Activated T-cell treated with anti-CD3 and anti-CD28 coated beads for 48 hours (primary cell): ENCODE results near the gene TBC1D23.
"Not testable (repeated sequence)": the region's sequence is repeated elsewhere in the genome, so short reads cannot be mapped to it uniquely, and the experiment has no call there.

Experiments used
- DNase-seq: peaks from one replicate; pipeline ENCODE4 v3.0.0-alpha.2; 2020; ENCODE audit warnings: low read depth

Gene TBC1D23

GRCh38 chr3:100256731-100257151 lies 4.1 kb upstream of the TBC1D23 start:
- DNase-seq, result no peak

- no peak for DNase-seq
Measured at GRCh38 chr3:100257586-100257985, 3.2 kb upstream of the TBC1D23 start.

GRCh38 chr3:100260081-100260684 lies 609 bp upstream of the TBC1D23 start:
- DNase-seq, result no peak

- DNase-seq, result no peak
Measured at GRCh38 chr3:100261485-100261903, 702 bp downstream of the TBC1D23 start.

- DNase-seq, result not testable (repeated sequence)
Measured at GRCh38 chr3:100262925-100263324, 2.1 kb downstream of the TBC1D23 start.

- no peak for DNase-seq
Measured at GRCh38 chr3:100263583-100263982, 2.8 kb downstream of the TBC1D23 start.

- DNase-seq, result no peak
Measured at GRCh38 chr3:100264242-100264641, 3.5 kb downstream of the TBC1D23 start.

- no peak for DNase-seq
Measured at GRCh38 chr3:100265016-100265415, 4.2 kb downstream of the TBC1D23 start.

- no peak for DNase-seq
Measured at GRCh38 chr3:100266531-100266930, 5.7 kb downstream of the TBC1D23 start.

GRCh38 chr3:100268156-100268555 lies 7.4 kb downstream of the TBC1D23 start:
- no peak for DNase-seq

GRCh38 chr3:100269001-100269400 lies 8.2 kb downstream of the TBC1D23 start:
- no peak for DNase-seq

- no peak for DNase-seq
Measured at GRCh38 chr3:100269410-100270214, 8.8 kb downstream of the TBC1D23 start.

GRCh38 chr3:100270215-100270583 lies 9.4 kb downstream of the TBC1D23 start:
- no peak for DNase-seq

- no peak for DNase-seq
Measured at GRCh38 chr3:100271522-100271921, 10.7 kb downstream of the TBC1D23 start.

- DNase-seq, result not testable (repeated sequence)
Measured at GRCh38 chr3:100272797-100273611, 12.2 kb downstream of the TBC1D23 start.

- no peak for DNase-seq
Measured at GRCh38 chr3:100274361-100274760, 13.6 kb downstream of the TBC1D23 start.

GRCh38 chr3:100277255-100277800 lies 16.5 kb downstream of the TBC1D23 start:
- DNase-seq, result no peak

- DNase-seq, result no peak
Measured at GRCh38 chr3:100278910-100279309, 18.1 kb downstream of the TBC1D23 start.

- no peak for DNase-seq
Measured at GRCh38 chr3:100288288-100288894, 27.6 kb downstream of the TBC1D23 start.

GRCh38 chr3:100289339-100289738 lies 28.5 kb downstream of the TBC1D23 start:
- DNase-seq, result no peak

GRCh38 chr3:100295089-100295488 lies 34.3 kb downstream of the TBC1D23 start:
- no peak for DNase-seq

GRCh38 chr3:100297784-100298183 lies 37.0 kb downstream of the TBC1D23 start:
- DNase-seq, result no peak
